Hepatic stellate cell (primary cell): Measurements from ENCODE around the gene ALG5.

Experiments used
- DNase-seq: peaks from one replicate; pipeline ENCODE4 v3.0.0; 2011; ENCODE audit warnings: low spot score

ALG5 gene

GRCh38 chr13:36979361-36980050 is 19.6 kb downstream of the ALG5 start:
- DNase-seq, result no peak

GRCh38 chr13:36975172-36975571 is 24.0 kb downstream of the ALG5 start:
- DNase-seq, result no peak

GRCh38 chr13:36973621-36974295 is 25.4 kb downstream of the ALG5 start:
- DNase-seq, result no peak

GRCh38 chr13:36973009-36973408 is 26.1 kb downstream of the ALG5 start:
- DNase-seq, result no peak

DNA sequence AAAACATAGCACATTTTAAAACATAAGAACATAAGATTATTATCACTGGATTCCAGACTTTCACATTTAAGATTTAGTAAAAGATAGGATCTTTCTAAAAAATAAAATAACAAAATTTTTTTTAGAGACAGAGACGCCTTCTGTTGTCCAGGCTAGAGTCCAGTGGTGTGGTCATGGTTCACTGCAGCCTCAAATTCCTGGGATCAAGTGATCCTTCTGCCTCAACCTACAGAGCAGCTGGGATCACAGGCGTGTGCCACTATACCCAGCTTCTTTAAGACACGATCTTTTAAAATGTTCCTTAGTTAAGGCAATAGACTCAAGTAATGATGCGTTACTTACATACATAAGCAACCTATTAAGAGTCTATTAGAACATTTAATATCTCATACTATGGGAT is 32.7 kb downstream of the ALG5 start:
- no peak for DNase-seq

GRCh38 chr13:36965767-36966166 is 33.4 kb downstream of the ALG5 start:
- DNase-seq, result peak; percentile 59

DNA sequence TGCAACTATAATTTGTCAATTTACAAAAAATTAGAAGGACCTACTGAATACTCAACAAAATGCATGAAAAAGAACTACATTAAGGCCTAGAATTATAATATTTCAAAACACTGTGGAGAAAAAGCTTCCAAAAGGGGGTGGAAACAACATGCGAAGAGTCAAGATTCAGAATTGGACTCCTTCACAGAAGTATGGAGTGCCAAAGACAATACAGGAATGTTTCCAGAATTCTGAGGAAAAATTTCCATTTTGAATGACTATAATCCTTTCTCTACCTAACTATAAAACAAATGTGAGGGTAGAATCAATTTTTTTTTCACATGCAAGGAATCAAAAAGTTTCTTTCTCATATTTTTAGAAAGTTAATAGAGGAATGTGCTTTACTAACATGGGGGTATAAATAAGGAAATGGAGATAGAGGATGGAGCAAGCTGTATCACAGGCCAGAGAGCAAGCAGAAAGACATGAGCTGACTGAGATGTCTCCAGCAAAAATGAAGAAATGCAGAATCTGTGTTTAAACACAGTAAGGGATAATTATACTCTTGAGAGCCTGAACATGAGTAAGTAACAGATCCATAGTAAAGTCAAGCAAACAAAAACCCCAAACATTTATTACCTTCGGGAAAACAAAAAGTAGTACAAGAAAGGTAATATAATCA is 39.6 kb downstream of the ALG5 start:
- no peak for DNase-seq

DNA sequence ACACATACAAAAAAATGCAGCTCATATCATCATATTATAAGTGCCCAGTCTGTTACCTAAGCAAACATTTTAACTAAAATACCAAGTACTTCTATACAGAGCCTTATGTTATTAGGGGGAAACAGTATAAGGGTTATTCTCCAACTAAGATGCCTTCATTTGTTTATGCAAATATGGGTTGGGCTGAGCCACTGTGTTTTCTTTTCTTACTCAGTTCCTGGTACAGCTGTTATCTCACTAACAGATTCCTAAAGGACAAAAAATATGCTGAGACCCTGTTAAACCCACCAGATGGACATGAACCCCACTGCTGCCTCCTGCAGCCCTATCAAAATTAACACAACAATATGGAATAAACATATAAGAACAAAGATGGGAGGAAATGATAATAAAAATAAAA is 44.6 kb downstream of the ALG5 start:
- no peak for DNase-seq

DNA sequence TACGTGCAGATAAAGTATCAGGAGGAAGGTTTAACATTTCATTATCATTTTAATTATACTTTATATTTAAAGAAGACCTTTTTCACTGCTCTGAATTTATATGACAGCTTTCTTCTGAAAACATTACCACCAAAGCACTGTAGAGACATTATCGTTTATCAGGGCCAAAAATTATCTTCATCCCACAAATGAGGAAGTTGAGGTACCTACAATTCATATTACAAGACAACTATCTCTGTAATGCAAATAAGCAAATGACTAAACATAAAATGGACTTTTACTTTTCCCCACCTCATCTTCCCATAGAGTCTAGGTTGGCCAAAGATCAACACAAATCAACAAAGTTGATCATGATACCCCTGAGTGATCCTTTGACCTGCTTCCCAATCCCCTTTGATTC is 48.2 kb downstream of the ALG5 start:
- no peak for DNase-seq

- DNase-seq, result no peak
These were observed 48.8 kb downstream of the ALG5 start for GRCh38 chr13:36950330-36950729.

- DNase-seq, result no peak
These were observed 54.1 kb downstream of the ALG5 start for GRCh38 chr13:36945078-36945477.

DNA sequence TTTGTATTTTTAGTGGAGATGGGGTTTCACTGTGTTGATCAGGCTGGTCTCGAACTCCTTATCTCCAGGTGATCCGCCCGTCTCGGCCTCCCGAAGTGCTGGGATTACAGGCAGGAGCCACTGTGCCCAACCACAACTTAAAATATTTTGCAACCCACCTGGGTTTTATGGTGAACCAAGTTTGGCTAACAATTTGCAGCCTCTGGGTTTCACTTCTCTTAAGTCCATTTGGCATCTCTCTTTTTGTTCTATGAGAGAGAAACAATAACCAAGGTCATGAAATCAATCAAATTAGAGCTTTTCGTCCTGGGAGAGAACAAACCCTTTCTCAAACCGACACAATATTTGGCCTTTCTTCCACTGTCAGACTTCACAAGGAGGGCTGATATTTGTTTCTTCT is 73.5 kb downstream of the ALG5 start:
- DNase-seq, result no peak

GRCh38 chr13:36924001-36924400 is 75.1 kb downstream of the ALG5 start:
- no peak for DNase-seq

- no peak for DNase-seq
These were observed 77.4 kb downstream of the ALG5 start for GRCh38 chr13:36921631-36922301.

DNA sequence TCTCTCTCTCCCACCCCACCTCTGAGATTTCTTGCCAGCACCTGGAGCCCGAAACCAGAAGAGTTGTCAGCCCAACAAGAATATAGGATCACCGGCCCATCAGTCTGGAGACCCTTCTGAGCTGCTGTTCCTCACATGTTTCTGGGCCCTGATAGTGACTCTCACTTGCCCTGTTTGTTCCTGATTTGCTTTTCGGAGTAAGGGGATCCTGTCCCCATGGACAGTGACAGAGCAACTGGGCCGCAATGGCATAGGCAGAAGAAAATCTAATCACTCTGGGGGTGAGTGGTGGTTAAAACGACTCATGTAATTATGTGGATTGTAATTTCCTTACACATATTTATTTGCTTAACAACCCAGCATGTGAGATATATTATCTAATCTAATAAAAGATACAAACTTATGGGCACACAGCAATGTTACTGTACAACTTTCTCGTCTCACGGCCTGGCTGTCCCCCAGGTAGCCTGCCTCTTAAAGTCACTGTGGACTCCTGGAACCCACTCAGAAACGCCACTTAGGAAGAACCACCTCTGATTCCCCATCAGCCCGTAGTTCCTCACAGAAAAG is 78.4 kb downstream of the ALG5 start:
- no peak for DNase-seq

- peak; percentile 70 for DNase-seq
These were observed 79.1 kb downstream of the ALG5 start, which contains the start of gene SMAD9 for GRCh38 chr13:36919833-36920615. Gene SMAD9, minus strand, starts transcription at chr13:36920238. Its CDS starts 40,549 bp downstream, at chr13:36879689.

- DNase-seq, result peak; percentile 31
These were observed 79.8 kb downstream of the ALG5 start for GRCh38 chr13:36919171-36919832.

GRCh38 chr13:36918246-36919131 is 80.7 kb downstream of the ALG5 start:
- peak; percentile 40 for DNase-seq

DNA sequence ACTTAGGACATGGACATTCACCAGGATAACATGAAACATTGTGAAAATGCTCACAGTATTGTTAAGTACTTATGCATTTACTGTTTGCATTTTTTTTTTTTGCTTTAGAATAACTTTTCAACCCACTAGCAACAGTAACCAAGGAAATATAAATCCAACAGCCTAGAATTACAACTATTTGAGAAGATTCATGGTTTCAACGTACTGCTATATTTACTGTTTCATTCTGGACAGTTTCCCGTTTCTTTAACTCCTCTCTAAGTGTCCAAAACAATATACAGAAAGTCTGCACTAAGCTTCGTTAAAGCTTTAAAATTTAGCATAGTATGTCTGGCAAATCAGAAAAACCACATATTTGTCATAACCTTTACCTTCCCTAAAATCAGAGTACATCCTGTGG is 81.8 kb downstream of the ALG5 start:
- DNase-seq, result no peak
